HCT116 (cell line): Measurements from ENCODE around the gene PROSER3.

Experiments used
- EZH2 ChIP-seq: fragments of 200-600 bp; sonication (generic); IDR thresholded peaks from 2 replicates; pipeline ENCODE4 v1.6.1; 2017; ENCODE audit warnings: antibody characterized with exemption, mixed run types
- EZH2phosphoT487 ChIP-seq: fragments of 200-600 bp; IDR thresholded peaks from 2 replicates; pipeline ENCODE4 v1.6.1; 2018; ENCODE audit warnings: antibody characterized with exemption, borderline replicate concordance
- POLR2A ChIP-seq: IDR thresholded peaks from 2 replicates; pipeline ENCODE4 v1.7.0; 2011; ENCODE audit warnings: borderline replicate concordance; ENCODE audit not compliant: insufficient read depth, insufficient read length; ENCODE audit errors: extremely low read depth
- POLR2AphosphoS5 ChIP-seq: IDR thresholded peaks from 2 replicates; pipeline ENCODE4 v1.6.1; 2011; ENCODE audit warnings: mild to moderate bottlenecking, low read depth, low read length, moderate library complexity
- SP1 ChIP-seq: IDR thresholded peaks from 2 replicates; pipeline ENCODE4 v1.6.1; 2012; ENCODE audit warnings: low read depth
- TCF7L2 ChIP-seq: IDR thresholded peaks from 2 replicates; pipeline ENCODE4 v1.7.0; 2011; ENCODE audit warnings: borderline replicate concordance, inconsistent platforms; ENCODE audit not compliant: insufficient read depth, insufficient read length; ENCODE audit errors: extremely low read depth
- ZFX ChIP-seq: fragments of 450-650 bp; IDR thresholded peaks from 2 replicates; pipeline ENCODE4 v1.6.1; 2017
- TF ChIP-seq, protein P1 (sequence below), 3 experiments: fragments of 200-600 bp in 1 of 3; sonication (generic) in 1 of 3; IDR thresholded peaks in 2 of 3; conservative IDR thresholded peaks in 1 of 3; 2 replicates each; pipeline ENCODE4 v1.5.1; 2012 to 2017; ENCODE audit warnings: low read depth in 2 of 3, low read length in 2 of 3, antibody characterized with exemption in 1 of 3, borderline replicate concordance in 1 of 3, control low read depth in 1 of 3, mild to moderate bottlenecking in 1 of 3, mixed read lengths in 1 of 3, mixed run types in 1 of 3, moderate library complexity in 1 of 3; ENCODE audit not compliant: insufficient read depth in 1 of 3
- TF ChIP-seq, protein P2 (sequence below): IDR thresholded peaks from 2 replicates; pipeline ENCODE4 v1.6.1; 2012
- TF ChIP-seq, protein P3 (sequence below): IDR thresholded peaks from 2 replicates; pipeline ENCODE4 v1.6.1; 2012; ENCODE audit warnings: low read depth

DNA sequence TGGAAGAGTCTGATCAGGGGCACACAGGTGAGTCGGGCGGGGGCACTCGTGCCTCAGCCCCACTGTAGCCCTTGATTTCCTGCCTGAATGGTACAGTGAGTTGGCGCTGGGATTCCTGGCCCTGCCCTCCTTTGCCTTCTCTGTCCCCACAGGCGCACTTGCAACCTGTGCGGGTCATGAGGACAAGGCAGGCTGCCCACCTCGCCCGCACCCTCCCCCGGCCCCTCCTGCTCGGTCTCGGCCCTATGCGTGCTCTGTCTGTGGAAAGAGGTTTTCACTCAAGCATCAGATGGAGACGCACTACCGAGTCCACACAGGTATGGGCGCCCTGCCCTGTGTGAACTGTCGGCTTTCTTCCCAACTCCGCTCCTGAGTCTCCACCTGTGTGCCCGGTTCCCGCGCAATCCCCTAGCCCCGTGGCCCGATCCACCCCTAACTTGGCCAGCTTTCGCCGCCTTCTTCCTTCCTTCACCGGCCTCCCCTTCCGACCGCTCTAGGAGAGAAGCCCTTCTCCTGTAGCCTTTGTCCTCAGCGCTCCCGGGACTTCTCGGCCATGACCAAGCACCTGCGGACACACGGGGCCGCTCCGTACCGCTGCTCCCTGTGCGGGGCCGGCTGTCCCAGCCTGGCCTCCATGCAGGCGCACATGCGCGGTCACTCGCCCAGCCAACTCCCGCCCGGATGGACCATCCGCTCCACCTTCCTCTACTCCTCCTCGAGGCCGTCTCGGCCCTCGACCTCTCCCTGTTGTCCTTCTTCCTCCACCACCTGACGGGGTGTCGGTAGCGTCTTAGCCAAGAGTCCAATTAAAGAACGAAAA lies 41.8 kb upstream of the PROSER3 start:
- TF ChIP-seq POLR2AphosphoS5: 0 out of 2 replicates have a peak, but pooled peaks have one; percentile 8
- TF ChIP-seq, protein P1, sequence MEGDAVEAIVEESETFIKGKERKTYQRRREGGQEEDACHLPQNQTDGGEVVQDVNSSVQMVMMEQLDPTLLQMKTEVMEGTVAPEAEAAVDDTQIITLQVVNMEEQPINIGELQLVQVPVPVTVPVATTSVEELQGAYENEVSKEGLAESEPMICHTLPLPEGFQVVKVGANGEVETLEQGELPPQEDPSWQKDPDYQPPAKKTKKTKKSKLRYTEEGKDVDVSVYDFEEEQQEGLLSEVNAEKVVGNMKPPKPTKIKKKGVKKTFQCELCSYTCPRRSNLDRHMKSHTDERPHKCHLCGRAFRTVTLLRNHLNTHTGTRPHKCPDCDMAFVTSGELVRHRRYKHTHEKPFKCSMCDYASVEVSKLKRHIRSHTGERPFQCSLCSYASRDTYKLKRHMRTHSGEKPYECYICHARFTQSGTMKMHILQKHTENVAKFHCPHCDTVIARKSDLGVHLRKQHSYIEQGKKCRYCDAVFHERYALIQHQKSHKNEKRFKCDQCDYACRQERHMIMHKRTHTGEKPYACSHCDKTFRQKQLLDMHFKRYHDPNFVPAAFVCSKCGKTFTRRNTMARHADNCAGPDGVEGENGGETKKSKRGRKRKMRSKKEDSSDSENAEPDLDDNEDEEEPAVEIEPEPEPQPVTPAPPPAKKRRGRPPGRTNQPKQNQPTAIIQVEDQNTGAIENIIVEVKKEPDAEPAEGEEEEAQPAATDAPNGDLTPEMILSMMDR (IDR thresholded peaks at IDR 0.05 in 2 of 3, conservative IDR thresholded peaks at IDR 0.05 in 1 of 3; ENCODE audit: borderline replicate concordance in 1 of 3, insufficient read depth in 1 of 3, low read depth in 2 of 3, low read length in 2 of 3): no peak
- peak; percentile 76 for TF ChIP-seq POLR2A
- TF ChIP-seq, protein P2, sequence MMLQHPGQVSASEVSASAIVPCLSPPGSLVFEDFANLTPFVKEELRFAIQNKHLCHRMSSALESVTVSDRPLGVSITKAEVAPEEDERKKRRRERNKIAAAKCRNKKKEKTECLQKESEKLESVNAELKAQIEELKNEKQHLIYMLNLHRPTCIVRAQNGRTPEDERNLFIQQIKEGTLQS: no peak
- TF ChIP-seq ZFX: no peak; the same call in none of the 2 replicates
- TF ChIP-seq TCF7L2: no peak
- TF ChIP-seq SP1: no peak
- TF ChIP-seq, protein P3, sequence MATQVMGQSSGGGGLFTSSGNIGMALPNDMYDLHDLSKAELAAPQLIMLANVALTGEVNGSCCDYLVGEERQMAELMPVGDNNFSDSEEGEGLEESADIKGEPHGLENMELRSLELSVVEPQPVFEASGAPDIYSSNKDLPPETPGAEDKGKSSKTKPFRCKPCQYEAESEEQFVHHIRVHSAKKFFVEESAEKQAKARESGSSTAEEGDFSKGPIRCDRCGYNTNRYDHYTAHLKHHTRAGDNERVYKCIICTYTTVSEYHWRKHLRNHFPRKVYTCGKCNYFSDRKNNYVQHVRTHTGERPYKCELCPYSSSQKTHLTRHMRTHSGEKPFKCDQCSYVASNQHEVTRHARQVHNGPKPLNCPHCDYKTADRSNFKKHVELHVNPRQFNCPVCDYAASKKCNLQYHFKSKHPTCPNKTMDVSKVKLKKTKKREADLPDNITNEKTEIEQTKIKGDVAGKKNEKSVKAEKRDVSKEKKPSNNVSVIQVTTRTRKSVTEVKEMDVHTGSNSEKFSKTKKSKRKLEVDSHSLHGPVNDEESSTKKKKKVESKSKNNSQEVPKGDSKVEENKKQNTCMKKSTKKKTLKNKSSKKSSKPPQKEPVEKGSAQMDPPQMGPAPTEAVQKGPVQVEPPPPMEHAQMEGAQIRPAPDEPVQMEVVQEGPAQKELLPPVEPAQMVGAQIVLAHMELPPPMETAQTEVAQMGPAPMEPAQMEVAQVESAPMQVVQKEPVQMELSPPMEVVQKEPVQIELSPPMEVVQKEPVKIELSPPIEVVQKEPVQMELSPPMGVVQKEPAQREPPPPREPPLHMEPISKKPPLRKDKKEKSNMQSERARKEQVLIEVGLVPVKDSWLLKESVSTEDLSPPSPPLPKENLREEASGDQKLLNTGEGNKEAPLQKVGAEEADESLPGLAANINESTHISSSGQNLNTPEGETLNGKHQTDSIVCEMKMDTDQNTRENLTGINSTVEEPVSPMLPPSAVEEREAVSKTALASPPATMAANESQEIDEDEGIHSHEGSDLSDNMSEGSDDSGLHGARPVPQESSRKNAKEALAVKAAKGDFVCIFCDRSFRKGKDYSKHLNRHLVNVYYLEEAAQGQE: no peak
- TF ChIP-seq EZH2: no peak
- TF ChIP-seq EZH2phosphoT487: no peak
